H1 (cell line): Measurements from ENCODE around the gene FAM193B. TPM values are rescaled to one million over a fixed set of nuclear protein-coding genes. Genes with fewer than 3 reads are reported as not detected.

Experiments
- CTCF ChIA-PET: fragments of 300-600 bp; sonication (Branson Sonifier 250); formaldehyde crosslinking; loops from one replicate; lab custom pipeline; 2021; ENCODE audit not compliant: partially characterized antibody; lab: Charles Lee
- POLR2A ChIA-PET: fragments of 300-600 bp; sonication (Branson Sonifier 250); formaldehyde crosslinking; loops from one replicate; lab custom pipeline; 2021; ENCODE audit warnings: inconsistent platforms; ENCODE audit not compliant: partially characterized antibody; lab: Charles Lee
- DNase-seq, 2 experiments: peaks; one replicate each; pipeline versions ENCODE4 v3.0.0 to v3.0.0-alpha.2; 2010 to 2022; ENCODE audit warnings: low spot score in 2 of 2, low read depth in 1 of 2, mixed read lengths in 1 of 2
- FAIRE-seq: peaks from 2 replicates; lab custom pipeline; 2011; peaks lifted over from hg19 to GRCh38; lab: Jason Lieb, UNC
- H2AFZ ChIP-seq: 2 replicates; pipeline ENCODE4 v1.8.1; 2012; ENCODE audit warnings: low read length, inconsistent platforms
- H2AK5ac ChIP-seq: 2 replicates; pipeline ENCODE4 v1.6.1; 2013; ENCODE audit warnings: low read depth, low read length
- H2BK120ac ChIP-seq: replicated peaks from 2 replicates; pipeline ENCODE3; 2013; ENCODE audit warnings: low read depth, low read length, inconsistent platforms
- H2BK12ac ChIP-seq: 2 replicates; pipeline ENCODE4 v1.6.1; 2013; ENCODE audit warnings: low read depth, low read length
- H2BK15ac ChIP-seq: 2 replicates; pipeline ENCODE4 v1.6.1; 2013; ENCODE audit warnings: low read length
- H2BK20ac ChIP-seq: 2 replicates; pipeline ENCODE4 v1.6.1; 2013; ENCODE audit warnings: low read length
- H2BK5ac ChIP-seq: 2 replicates; pipeline ENCODE4 v1.6.1; 2013; ENCODE audit warnings: low read depth, low read length
- H3K14ac ChIP-seq: 2 replicates; pipeline ENCODE4 v1.6.1; 2013; ENCODE audit warnings: inconsistent platforms; ENCODE audit not compliant: insufficient read length
- H3K18ac ChIP-seq: 2 replicates; pipeline ENCODE4 v1.6.1; 2013; ENCODE audit warnings: low read length; ENCODE audit errors: extremely low read depth
- H3K23ac ChIP-seq: 2 replicates; pipeline ENCODE4 v1.6.1; 2013; ENCODE audit warnings: inconsistent platforms; ENCODE audit not compliant: insufficient read length
- H3K23me2 ChIP-seq: 2 replicates; pipeline ENCODE4 v1.6.1; 2013; ENCODE audit warnings: low read depth, low read length
- H3K27ac ChIP-seq: 2 replicates; pipeline ENCODE4 v1.6.1; 2011; ENCODE audit warnings: low read depth, low read length, inconsistent platforms
- H3K27me3 ChIP-seq, 4 experiments: replicated peaks in 1 of 4; 1 replicate in 1 of 4; 2 replicates in 3 of 4; pipeline versions ENCODE4 v1.6.1 to v1.8.1; 2011 to 2013; ENCODE audit warnings: low read length in 3 of 4, mild to moderate bottlenecking in 3 of 4, inconsistent platforms in 2 of 4, mixed read lengths in 2 of 4, moderate library complexity in 1 of 4; ENCODE audit not compliant: control insufficient read depth in 3 of 4, insufficient read depth in 3 of 4; ENCODE audit errors: extremely low read depth in 1 of 4
- H3K36me3 ChIP-seq, 4 experiments: 2 replicates each; pipeline versions ENCODE4 v1.6.1 to v1.8.1; 2011 to 2013; ENCODE audit warnings: mild to moderate bottlenecking in 4 of 4, low read length in 3 of 4, moderate library complexity in 2 of 4, control low read depth in 1 of 4, inconsistent platforms in 1 of 4; ENCODE audit not compliant: insufficient read depth in 4 of 4, control insufficient read depth in 2 of 4
- H3K4ac ChIP-seq: replicated peaks from 2 replicates; pipeline ENCODE3; 2013; ENCODE audit warnings: low read length, low read depth, mixed read lengths, inconsistent platforms; ENCODE audit not compliant: insufficient read length
- H3K4me1 ChIP-seq, 4 experiments: replicated peaks in 1 of 4; 1 replicate in 1 of 4; 2 replicates in 3 of 4; pipeline versions ENCODE4 v1.6.1 to v1.8.1; 2011 to 2013; ENCODE audit warnings: low read length in 3 of 4, inconsistent platforms in 2 of 4, mixed read lengths in 1 of 4; ENCODE audit not compliant: insufficient read depth in 4 of 4, control insufficient read depth in 3 of 4
- H3K4me2 ChIP-seq, 2 experiments: 2 replicates each; pipeline versions ENCODE4 v1.6.1 to v1.8.1; 2011 to 2013; ENCODE audit warnings: low read depth in 2 of 2, low read length in 2 of 2, control low read depth in 1 of 2, inconsistent platforms in 1 of 2, mild to moderate bottlenecking in 1 of 2; ENCODE audit not compliant: insufficient read depth in 1 of 2
- H3K4me3 ChIP-seq, 4 experiments: fragments of 200-600, 300-600 bp in 1 of 4; sonication (generic), shearing (Covaris generic), sonication (Bioruptor Twin) in 1 of 4; 2 replicates each; pipeline versions ENCODE4 v1.5.1 to v1.8.1; 2011 to 2016; ENCODE audit warnings: low read length in 4 of 4, low read depth in 3 of 4, control low read depth in 2 of 4, inconsistent platforms in 2 of 4, mild to moderate bottlenecking in 2 of 4, mixed read lengths in 1 of 4, moderate library complexity in 1 of 4; ENCODE audit not compliant: insufficient read depth in 2 of 4; ENCODE audit errors: extremely low read depth in 1 of 4
- H3K56ac ChIP-seq: replicated peaks from 2 replicates; pipeline ENCODE3; 2013; ENCODE audit warnings: low read depth, mild to moderate bottlenecking, mixed read lengths, low read length, inconsistent platforms; ENCODE audit not compliant: insufficient read length
- H3K79me1 ChIP-seq: 2 replicates; pipeline ENCODE4 v1.6.1; 2013; ENCODE audit warnings: low read depth, low read length, control low read depth
- H3K79me2 ChIP-seq, 2 experiments: 2 replicates each; pipeline versions ENCODE4 v1.6.1 to v1.8.1; 2012 to 2013; ENCODE audit warnings: low read length in 2 of 2, mild to moderate bottlenecking in 2 of 2, inconsistent platforms in 1 of 2; ENCODE audit not compliant: insufficient read depth in 2 of 2, control insufficient read depth in 1 of 2
- H3K9ac ChIP-seq, 4 experiments: replicated peaks in 1 of 4; 1 replicate in 1 of 4; 2 replicates in 3 of 4; pipeline versions ENCODE4 v1.6.1 to v1.8.1; 2011 to 2013; ENCODE audit warnings: low read depth in 3 of 4, low read length in 3 of 4, control low read depth in 2 of 4, mild to moderate bottlenecking in 2 of 4, moderate library complexity in 2 of 4, inconsistent platforms in 1 of 4; ENCODE audit errors: extremely low read depth in 1 of 4
- H3K9me3 ChIP-seq, 2 experiments: 2 replicates each; pipeline versions ENCODE4 v1.6.1 to v1.8.1; 2012 to 2013; ENCODE audit warnings: mild to moderate bottlenecking in 2 of 2, moderate library complexity in 2 of 2, control low read depth in 1 of 2, inconsistent platforms in 1 of 2, low read depth in 1 of 2, low read length in 1 of 2, mixed read lengths in 1 of 2; ENCODE audit not compliant: insufficient read depth in 2 of 2
- H4K20me1 ChIP-seq, 2 experiments: replicated peaks in 1 of 2; 2 replicates each; pipeline versions ENCODE3 to v1.8.1; 2011 to 2013; ENCODE audit warnings: inconsistent platforms in 2 of 2, low read length in 2 of 2, mild to moderate bottlenecking in 1 of 2; ENCODE audit not compliant: insufficient read depth in 2 of 2, control insufficient read depth in 1 of 2
- H4K5ac ChIP-seq: 2 replicates; pipeline ENCODE4 v1.6.1; 2013; ENCODE audit warnings: low read length, low read depth, mixed read lengths, inconsistent platforms; ENCODE audit not compliant: insufficient read length
- H4K8ac ChIP-seq: 2 replicates; pipeline ENCODE4 v1.8.0; 2013; ENCODE audit warnings: mild to moderate bottlenecking, moderate library complexity, low read length, inconsistent platforms; ENCODE audit not compliant: insufficient read depth; ENCODE audit errors: extremely low read depth
- H4K91ac ChIP-seq: replicated peaks from 2 replicates; pipeline ENCODE3; 2013; ENCODE audit warnings: low read length, mixed read lengths, inconsistent platforms; ENCODE audit not compliant: insufficient read length
- HDAC6 ChIP-seq: IDR thresholded peaks from one replicate; pipeline ENCODE4 v1.7.1; 2012; ENCODE audit warnings: low read depth, mild to moderate bottlenecking, inconsistent platforms, low read length, moderate library complexity
- POLR2A ChIP-seq, 2 experiments: IDR thresholded peaks; 1 replicate in 1 of 2; 2 replicates in 1 of 2; pipeline ENCODE4 v1.6.1; 2011; ENCODE audit warnings: low read depth in 2 of 2, low read length in 2 of 2, mild to moderate bottlenecking in 2 of 2; ENCODE audit errors: control extremely low read depth in 1 of 2
- POLR2AphosphoS5 ChIP-seq: IDR thresholded peaks from 2 replicates; pipeline ENCODE4 v1.6.1; 2011; ENCODE audit warnings: low read depth, low read length
- SP4 ChIP-seq: IDR thresholded peaks from 2 replicates; pipeline ENCODE4 v1.6.1; 2012; ENCODE audit warnings: low read length, inconsistent platforms
- WGBS, 2 experiments: shearing (Covaris generic) in 1 of 2; methylation state at CpG; one replicate each; pipeline versions ENCODE4 v1.1.6 to v1.1.7; 2013 to 2015; ENCODE audit warnings: low lambda C conversion rate in 2 of 2, mixed read lengths in 2 of 2, inconsistent platforms in 1 of 2, low coverage in 1 of 2, missing lambda C conversion rate in 1 of 2; ENCODE audit not compliant: insufficient replicate concordance in 2 of 2, insufficient coverage in 1 of 2, insufficient read length in 1 of 2; ENCODE audit errors: extremely low coverage in 1 of 2, missing lambda C conversion rate in 1 of 2; 5-methylcytosine and 5-hydroxymethylcytosine counted together
- polyA plus RNA-seq, 7 experiments: library from polyadenylated mRNA; depleted of rRNA in 3 of 7; stranded (reverse) in 5 of 7; unstranded in 2 of 7; fragments of >200 nt in 5 of 7; fragments of 200-250 nt in 2 of 7; gene quantifications; 1 replicate in 5 of 7; 2 replicates in 1 of 7; 4 replicates in 1 of 7; pipeline versions ENCODE4 v1.2.1 to v1.2.3, GENCODE V29; 2011 to 2013; ENCODE audit warnings: missing spikeins in 2 of 7, mixed read lengths in 2 of 7
- total RNA-seq: library from RNA; stranded (reverse); fragmentation: NEBNext Ultra II Directional; extraction: Animal tissue kit (Norgen Biotek cat#: 25700); gene quantifications from 2 replicates; pipeline ENCODE4 v1.2.1, GENCODE V29; 2021
- TF ChIP-seq, protein P1 (sequence below), 3 experiments: IDR thresholded peaks; 1 replicate in 2 of 3; 2 replicates in 1 of 3; pipeline versions ENCODE4 v1.5.1 to v1.6.1; 2011; ENCODE audit warnings: low read length in 3 of 3, mild to moderate bottlenecking in 3 of 3, inconsistent platforms in 2 of 3, low read depth in 1 of 3, moderate library complexity in 1 of 3; ENCODE audit not compliant: insufficient read depth in 1 of 3; ENCODE audit errors: control extremely low read depth in 1 of 3

The FAM193B gene
- total and polyA plus RNA-seq, 2 of the 8 experiments (the other 6 are each of a cell fraction or from before 2014, with no cell fraction given), result 49.9 to 69.8 TPM

DNA sequence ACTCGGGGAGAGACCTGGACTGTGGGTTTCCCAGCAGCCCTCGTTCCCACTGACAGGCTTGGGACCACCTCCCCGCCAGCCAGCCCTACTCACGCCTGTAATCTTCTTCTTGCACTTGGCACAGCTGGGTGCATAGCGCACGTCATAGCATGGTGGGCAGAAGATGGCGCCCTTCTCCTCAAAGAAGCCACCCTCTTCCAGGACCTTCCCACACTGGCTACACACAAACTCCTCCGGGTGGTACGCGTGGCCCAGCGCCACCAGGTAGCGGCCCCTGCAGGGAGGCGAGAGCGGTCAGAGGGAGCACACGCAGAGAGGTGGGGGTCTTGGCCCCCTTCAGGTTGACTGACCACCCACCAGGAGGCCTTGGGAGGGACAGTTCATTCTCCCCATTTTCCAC, 66.4 kb downstream of the FAM193B start:
- H2BK120ac ChIP-seq, result no peak overlapping the region
- H3K23me2 ChIP-seq, result no peaks in the 10 kb centered on the region; the same call in 1 of the 2 replicates
- no peak overlapping the region for H3K56ac ChIP-seq
- no peak overlapping the region for H3K9ac ChIP-seq
- H2AFZ ChIP-seq, result no peak overlapping the region
- ChIA-PET CTCF (interaction anchor here (0.9 to 12.7 kb wide), 9 partner anchors 8 to 56 kb away, joined by 3 to 306 read pairs (median 7); partner anchors contain the start of genes DDX41, DOK3 and PDLIM7), POLR2A (interaction anchor here (0.6 to 67.5 kb wide), 3 partner anchors 8 to 123 kb away, joined by 3 to 3349 read pairs (median 3349); partner anchors contain the start of genes DBN1, DOK3, PDLIM7 and PRR7)
- peaks cover 0 to 5% (median 3%) of the 10 kb centered on the region in 4 experiments; a peak in 5 of 7 replicates for H3K4me1 ChIP-seq
- H2BK12ac ChIP-seq, result no peak overlapping the region
- DNase-seq (no peak), FAIRE-seq (no peak)
- no peaks in the 10 kb centered on the region for H3K27me3 ChIP-seq
- H4K91ac ChIP-seq, result no peak overlapping the region
- no peaks in the 10 kb centered on the region for H3K9me3 ChIP-seq
- peaks cover 7% of the 10 kb centered on the region; the same call in 1 of the 2 replicates for H3K79me1 ChIP-seq
- no peak overlapping the region; the same call in 1 of the 2 replicates for H4K8ac ChIP-seq
- H2BK5ac ChIP-seq, result no peak overlapping the region
- H4K5ac ChIP-seq, result no peak overlapping the region
- H3K4me3 ChIP-seq, result no peak overlapping the region
- TF ChIP-seq, protein P1, sequence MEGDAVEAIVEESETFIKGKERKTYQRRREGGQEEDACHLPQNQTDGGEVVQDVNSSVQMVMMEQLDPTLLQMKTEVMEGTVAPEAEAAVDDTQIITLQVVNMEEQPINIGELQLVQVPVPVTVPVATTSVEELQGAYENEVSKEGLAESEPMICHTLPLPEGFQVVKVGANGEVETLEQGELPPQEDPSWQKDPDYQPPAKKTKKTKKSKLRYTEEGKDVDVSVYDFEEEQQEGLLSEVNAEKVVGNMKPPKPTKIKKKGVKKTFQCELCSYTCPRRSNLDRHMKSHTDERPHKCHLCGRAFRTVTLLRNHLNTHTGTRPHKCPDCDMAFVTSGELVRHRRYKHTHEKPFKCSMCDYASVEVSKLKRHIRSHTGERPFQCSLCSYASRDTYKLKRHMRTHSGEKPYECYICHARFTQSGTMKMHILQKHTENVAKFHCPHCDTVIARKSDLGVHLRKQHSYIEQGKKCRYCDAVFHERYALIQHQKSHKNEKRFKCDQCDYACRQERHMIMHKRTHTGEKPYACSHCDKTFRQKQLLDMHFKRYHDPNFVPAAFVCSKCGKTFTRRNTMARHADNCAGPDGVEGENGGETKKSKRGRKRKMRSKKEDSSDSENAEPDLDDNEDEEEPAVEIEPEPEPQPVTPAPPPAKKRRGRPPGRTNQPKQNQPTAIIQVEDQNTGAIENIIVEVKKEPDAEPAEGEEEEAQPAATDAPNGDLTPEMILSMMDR (IDR thresholded peaks at IDR 0.05; ENCODE audit: control extremely low read depth in 1 of 3, insufficient read depth in 1 of 3, low read depth in 1 of 3, low read length in 3 of 3), result peak in 1 of 3 experiments; percentile 37; a peak in 1 of 4 replicates
- TF ChIP-seq POLR2A (IDR thresholded peaks at IDR 0.05; ENCODE audit: control extremely low read depth in 1 of 2, low read depth in 2 of 2, low read length in 2 of 2) (peak in 1 of 2 experiments; percentile 13; a peak in 1 of 3 replicates), POLR2AphosphoS5 (peak; percentile 33; the same call in 1 of the 2 replicates), SP4 (no peak), HDAC6 (no peak)
- WGBS, 2 experiments, result 96% methylated on average over 15 of the region's 15 CpGs; no CpG with 5 or more reads in 1 of the 2 experiments
- H3K14ac ChIP-seq, result no peak overlapping the region
- H3K4ac ChIP-seq, result no peak overlapping the region
- H2BK20ac ChIP-seq, result no peak overlapping the region
- no peak overlapping the region for H3K18ac ChIP-seq
- no peak overlapping the region for H3K23ac ChIP-seq
- H4K20me1 ChIP-seq, result peaks cover 7 to 17% of the 10 kb centered on the region in 2 experiments
- H3K36me3 ChIP-seq, result peaks cover 24 to 66% (median 47%) of the 10 kb centered on the region in 4 experiments
- no peak overlapping the region for H2AK5ac ChIP-seq
- no peaks in the 10 kb centered on the region for H3K79me2 ChIP-seq
- H3K4me2 ChIP-seq, result no peak overlapping the region
- no peak overlapping the region for H3K27ac ChIP-seq
- H2BK15ac ChIP-seq, result no peak overlapping the region
